ENCODE measurements around the gene SBF1.

The SBF1 gene

GRCh38 chr22:50474710-50475651 lies at the start of gene SBF1:
SBF1 (minus strand) TSS chr22:50475035; CDS start chr22:50474840, 195 bp downstream.
- TF ChIP-seq CTCF (IDR thresholded peaks at IDR 0.05; ENCODE audit: extremely low read depth, missing control alignments), result no peak
- DNase-seq (ENCODE audit: low spot score), result peak; percentile 100

GRCh38 chr22:50523806-50524675 lies 49.2 kb upstream of the SBF1 start:
- DNase-seq (ENCODE audit: low spot score), result no peak

GRCh38 chr22:50523458-50523805 lies 48.6 kb upstream of the SBF1 start:
- no peak for TF ChIP-seq CTCF (IDR thresholded peaks at IDR 0.05; ENCODE audit: extremely low read depth, missing control alignments)
- no peak for DNase-seq (ENCODE audit: low spot score)

More at GRCh38 chr22:50523806-50524675, 49.2 kb upstream of the SBF1 start:
- TF ChIP-seq CTCF (IDR thresholded peaks at IDR 0.05; ENCODE audit: extremely low read depth, missing control alignments), result no peak

- TF ChIP-seq CTCF (IDR thresholded peaks at IDR 0.05; ENCODE audit: extremely low read depth, missing control alignments), result no peak
- no peak for DNase-seq (ENCODE audit: low spot score)
Observed at GRCh38 chr22:50522806-50523438, 48.1 kb upstream of the SBF1 start.

GRCh38 chr22:50522208-50522805 lies 47.5 kb upstream of the SBF1 start:
- no peak for DNase-seq (ENCODE audit: low spot score)
- no peak for TF ChIP-seq CTCF (IDR thresholded peaks at IDR 0.05; ENCODE audit: extremely low read depth, missing control alignments)

GRCh38 chr22:50521710-50522109 lies 46.9 kb upstream of the SBF1 start:
- no peak for DNase-seq (ENCODE audit: low spot score)
- TF ChIP-seq CTCF (IDR thresholded peaks at IDR 0.05; ENCODE audit: extremely low read depth, missing control alignments), result no peak

All from GM20000 (cell line).